Measurements from ENCODE around the gene APLF. TPM values are rescaled to one million over a fixed set of nuclear protein-coding genes. Genes with fewer than 3 reads are reported as not detected.
"Not testable (repeated sequence)": the region's sequence is repeated elsewhere in the genome, so short reads cannot be mapped to it uniquely, and the experiment has no call there.

The APLF gene
- total RNA-seq, 1 experiment from 2014 or later = 3.0 TPM

DNA sequence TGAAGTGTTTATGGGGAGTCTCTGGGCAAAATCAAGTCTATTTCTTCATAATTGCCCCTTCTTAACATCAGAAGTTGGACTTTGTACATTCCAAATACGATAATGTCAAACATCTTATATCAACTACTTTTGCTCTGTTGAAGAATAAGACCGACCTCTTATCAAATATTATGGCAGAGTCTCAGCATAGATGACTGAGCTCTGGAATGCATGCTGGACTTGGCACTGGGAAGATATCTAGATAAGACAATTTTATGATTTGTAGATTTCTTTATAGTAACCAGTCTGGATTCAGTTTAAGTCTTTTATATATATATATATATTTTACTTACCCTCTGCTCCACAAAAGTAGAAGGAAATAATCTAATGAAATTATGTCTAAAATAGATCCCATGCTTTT lies 8.2 kb downstream of the APLF start:
- DNase-seq (ENCODE audit: low read depth) = no peak

DNA sequence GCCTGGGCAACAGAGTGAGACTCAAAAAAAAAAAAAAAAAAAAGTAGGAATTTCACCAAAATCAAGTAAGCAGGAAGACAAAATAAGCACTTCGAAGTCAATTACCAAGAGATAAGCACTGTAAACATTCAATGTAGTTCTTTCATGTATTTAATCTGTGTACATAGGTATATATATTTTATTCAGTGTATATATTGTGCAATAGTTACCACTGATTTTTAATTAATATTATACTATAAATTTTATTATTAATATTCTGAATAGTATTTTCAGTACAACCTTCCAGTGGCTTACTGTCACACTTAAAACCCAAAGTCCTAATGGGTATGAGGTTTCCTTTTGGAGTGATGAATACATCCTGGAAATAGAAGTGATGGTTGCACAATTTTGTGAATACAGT lies 9.1 kb downstream of the APLF start:
- no peak for DNase-seq (ENCODE audit: low read depth)

DNA sequence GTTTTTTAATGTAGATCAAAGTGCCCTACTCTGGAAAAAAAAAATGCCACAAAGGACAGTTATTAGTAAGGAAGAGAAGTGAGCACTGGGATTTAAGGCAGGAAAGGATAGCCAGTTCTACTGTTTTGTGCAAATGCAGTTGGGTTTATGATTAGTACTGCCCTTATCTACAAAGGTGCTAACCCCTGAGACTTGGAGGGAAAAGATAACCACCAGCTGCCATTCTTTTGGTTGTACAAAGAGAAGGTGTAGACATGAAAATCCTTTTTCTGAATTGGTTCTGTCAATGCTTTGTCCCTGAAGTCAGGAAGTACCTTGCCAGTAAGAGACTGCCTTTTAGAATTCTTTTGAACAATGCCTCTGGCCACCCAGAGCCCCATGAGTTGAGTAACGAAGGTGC lies 11.3 kb downstream of the APLF start:
- no peak for DNase-seq (ENCODE audit: low read depth)

DNA sequence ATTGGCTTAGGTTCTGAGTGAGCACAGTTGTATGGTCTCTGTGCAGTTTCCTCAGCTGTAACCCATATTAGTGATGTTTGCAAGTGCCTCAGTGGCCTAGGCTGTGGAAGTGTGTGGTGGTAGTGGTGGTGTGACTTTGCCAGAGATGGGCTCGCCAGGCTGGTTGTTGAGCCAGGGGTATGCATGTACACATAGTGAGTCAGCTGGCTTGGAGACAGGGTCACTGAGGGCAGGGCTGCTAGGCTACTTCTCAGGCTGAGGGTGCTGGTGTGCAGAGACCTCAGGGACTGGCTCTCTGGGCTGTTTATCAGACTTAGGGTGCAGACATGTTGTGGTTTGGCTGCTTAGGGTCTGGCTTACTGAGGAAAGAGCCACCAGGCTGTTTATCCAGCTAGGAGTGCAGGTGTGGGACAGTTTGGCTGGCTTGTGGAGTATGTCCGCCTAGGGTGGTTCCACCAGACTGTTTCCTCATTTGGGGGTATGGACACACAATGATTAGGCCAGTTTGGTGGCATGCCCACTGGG lies 15.0 kb downstream of the APLF start:
- DNase-seq (ENCODE audit: low read depth) = no peak

DNA sequence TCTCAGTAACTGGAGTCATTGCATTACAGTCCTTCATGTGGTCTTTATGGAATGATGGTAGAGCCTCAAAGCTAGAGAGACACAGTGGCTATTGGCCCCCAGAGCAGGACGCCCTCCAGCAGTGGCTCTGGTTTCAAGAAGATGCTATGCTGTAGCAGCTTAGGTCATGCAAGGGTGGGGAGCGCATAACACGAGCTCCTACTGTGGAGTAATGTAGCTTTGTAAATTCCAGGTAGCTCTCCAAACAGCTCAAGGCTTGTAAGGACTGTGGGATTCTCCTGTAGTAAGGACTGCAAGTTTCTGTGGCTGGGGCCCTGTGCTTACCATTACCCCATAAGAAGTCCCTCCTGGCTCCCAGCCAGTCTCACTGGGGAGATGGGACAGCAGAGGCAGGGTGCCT lies 15.6 kb downstream of the APLF start:
- no peak for DNase-seq (ENCODE audit: low read depth)

DNA sequence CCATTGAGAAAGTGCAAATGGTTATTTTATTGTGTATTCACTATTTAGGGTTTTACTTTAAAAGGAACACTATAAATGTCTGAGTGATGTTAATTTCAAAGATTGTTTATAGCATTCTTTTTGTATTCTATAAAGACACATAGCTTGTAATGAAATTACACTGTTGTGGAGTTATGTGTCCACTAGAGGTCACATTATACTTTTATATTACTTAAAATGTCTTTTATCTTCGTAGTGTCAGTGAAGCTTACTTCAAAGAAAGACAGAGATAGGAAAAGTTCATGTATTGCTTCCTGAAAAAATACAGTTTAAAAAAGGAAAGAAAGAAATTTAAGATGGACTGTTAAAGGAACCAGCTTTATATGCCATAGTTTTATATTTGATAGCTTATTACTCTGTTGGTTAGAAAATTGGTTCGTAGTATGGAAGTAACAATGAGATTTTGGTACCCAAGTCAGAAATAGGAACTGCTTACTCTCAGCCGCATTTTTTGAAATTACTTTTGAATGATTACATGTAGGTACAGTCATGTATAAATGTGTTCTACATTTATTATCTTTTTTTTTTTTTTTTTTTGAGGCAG lies 20.5 kb downstream of the APLF start:
- DNase-seq (ENCODE audit: low read depth) = no peak

DNA sequence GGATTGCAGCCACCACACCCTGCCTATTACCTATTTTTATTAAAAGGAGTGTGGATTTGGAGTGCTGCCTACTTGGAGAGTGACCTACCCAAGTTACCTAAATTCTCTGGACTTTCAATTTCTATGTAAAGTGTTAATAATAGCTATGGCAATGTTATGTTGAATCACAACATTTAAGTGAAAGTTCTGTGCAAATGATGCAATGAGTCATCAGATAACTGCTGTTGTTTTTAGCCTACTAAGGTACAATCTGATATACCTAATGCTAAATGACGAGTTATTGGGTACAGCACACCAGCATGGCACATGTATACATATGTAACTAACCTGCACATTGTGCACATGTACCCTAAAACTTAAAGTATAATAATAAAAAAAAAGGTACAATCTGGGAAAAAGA lies 21.2 kb downstream of the APLF start:
- DNase-seq (ENCODE audit: low read depth) = not testable (repeated sequence)

DNA sequence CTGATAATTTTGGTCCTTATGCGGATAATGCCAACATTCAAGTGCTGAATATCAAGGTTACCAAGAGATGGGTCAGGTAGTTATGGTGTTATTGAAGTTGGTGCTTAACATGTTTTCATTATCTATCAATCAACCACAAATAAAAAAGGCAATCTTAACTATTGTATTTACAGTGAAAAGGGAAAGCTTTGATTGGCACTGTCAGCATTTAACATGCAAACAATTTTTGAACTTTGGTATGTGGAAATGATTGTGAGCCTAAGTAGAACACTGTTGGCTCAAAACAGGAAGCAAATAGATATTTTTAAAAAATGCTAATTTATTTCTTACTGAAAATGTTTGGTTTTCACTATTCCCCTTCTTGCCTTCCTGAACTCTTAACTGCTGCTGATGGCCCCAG lies 21.9 kb downstream of the APLF start:
- no peak for DNase-seq (ENCODE audit: low read depth)

DNA sequence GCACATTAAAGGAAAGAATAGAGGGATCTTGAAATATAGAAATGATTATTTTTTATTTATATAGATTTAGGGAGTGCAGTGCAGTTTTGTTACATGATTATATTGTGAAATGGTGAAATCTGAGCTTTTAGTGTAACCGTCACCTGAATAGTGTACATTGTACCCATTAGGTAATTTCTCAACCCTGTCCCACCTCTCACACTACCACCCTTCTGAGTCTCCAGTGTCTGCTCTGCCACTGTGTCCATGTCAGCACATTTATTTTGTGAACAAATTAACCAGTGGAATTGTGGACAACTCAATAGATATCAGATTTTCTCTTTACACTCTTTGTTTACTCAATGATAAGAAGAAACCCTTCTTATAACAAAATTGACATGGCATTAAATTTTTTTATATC lies 24.2 kb downstream of the APLF start:
- no peak for DNase-seq (ENCODE audit: low read depth)

DNA sequence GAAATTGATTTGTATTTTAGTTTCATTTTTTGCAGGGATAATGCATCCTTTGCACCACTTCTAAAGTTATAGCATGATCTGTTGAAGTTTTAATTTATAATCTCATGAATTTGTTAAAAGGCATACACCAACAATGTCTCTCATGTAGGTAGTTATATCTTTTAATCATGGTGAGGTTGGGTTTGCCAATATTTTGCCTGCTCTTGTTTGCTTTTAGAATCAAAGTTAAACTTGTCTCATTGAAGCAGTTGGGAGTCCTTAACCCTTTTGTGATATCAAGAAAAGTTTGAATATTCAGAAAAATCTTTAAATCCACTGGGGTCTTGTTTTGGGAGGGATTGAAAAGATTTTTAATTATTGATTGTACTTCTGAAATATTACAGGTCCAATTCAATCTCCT lies 31.7 kb downstream of the APLF start:
- DNase-seq (ENCODE audit: low read depth) = no peak

DNA sequence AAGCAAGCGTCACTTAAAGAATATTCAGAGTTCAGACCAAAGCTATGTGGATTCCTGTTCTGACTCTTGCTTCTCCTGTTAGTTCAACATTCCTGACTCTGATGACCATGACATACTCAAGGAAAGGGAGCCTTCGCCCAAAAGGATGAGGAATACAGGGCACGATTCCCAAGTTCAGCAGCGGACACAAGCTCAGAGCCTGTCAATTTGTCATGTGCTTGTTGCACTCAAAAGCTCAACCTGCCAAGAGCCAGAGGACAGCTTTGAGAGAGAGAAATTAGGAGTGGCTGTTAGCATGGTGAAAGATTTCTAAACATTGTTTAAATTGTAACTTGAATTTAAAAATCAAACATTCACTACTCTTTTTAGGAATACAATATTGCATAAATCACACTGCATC lies 33.3 kb downstream of the APLF start:
- no peak for DNase-seq (ENCODE audit: low read depth)

DNA sequence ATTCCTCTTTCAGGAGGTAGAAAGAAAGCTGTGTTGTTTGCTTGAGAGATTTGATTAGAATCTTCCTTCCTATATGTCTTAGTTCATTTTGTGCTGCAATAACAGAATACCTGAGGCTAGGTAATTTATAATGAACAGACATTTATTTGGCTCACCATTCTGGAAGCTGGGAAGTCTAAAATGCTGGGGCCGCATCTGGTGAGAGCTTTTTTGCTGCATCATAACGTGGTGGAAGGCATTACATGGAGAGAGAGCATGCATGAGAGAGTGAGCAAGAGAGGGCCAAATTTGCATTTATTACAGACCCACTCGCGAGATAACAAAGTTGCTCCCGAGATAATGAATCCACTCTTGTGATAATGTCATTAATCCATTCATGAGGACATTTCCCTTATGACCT lies 34.4 kb downstream of the APLF start:
- no peak for DNase-seq (ENCODE audit: low read depth)

DNA sequence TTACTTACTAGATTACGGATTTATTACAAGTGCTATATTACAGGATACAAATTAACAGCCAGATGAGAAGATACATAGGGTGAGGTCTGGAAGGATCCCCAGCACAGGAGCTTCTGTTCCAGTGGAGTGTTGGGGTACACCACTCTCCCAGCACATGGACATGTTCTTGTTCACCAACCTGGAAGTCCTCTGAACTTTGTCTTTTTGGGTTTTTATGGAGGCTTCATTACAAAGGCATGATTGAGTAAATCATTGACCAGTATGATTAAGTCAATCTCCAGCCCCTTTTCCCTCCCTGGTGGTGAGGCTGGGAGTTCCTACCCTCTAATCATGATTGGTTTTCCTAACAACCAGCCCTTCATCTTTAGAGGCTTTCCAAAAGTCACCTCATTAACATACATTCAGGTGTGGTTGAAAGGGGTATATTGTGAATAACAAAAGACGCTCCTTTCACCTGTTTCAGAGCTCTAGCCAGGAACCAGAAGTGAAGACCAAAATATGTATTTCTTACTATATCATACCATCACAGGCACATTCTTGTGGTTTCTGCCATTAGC lies 38.3 kb downstream of the APLF start:
- no peak for DNase-seq (ENCODE audit: low read depth)

DNA sequence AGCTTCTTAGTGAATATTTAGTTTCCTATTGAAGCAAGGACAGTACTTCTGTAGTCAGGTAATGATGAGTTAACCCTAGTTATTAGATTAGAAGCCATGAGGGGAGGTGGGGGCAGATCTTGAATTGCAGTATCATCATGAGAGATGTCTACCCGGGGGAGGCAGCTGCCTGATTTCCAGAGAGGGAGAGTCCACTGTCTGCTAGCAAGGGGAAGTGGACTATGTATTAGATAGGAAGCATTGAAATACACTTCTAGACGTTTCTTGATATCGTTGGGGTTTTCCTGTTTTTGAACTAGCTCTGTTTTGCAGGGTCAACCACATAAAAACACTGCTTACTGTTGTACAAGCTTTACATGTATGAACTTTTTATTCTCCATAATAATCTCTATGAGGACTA lies 38.8 kb downstream of the APLF start:
- DNase-seq (ENCODE audit: low read depth) = no peak

DNA sequence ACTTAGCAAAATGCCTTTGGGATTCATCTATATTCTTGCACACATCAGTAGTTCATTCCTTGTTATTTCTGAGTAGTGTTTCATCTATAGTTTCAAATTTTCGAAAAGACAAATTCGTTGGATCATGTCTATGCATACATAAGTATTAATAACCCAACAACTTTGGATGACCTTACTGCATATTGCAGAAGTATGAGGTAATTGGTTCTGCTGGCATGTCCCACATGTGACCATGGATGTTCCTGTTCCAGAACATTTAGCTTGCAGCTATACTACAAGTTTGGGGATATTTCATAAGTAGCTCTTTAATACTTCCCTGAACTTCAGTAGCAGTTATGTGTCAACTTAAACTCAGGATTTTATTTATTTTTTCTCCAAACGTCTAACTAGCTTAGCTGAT lies 44.9 kb downstream of the APLF start:
- no peak for DNase-seq (ENCODE audit: low read depth)

DNA sequence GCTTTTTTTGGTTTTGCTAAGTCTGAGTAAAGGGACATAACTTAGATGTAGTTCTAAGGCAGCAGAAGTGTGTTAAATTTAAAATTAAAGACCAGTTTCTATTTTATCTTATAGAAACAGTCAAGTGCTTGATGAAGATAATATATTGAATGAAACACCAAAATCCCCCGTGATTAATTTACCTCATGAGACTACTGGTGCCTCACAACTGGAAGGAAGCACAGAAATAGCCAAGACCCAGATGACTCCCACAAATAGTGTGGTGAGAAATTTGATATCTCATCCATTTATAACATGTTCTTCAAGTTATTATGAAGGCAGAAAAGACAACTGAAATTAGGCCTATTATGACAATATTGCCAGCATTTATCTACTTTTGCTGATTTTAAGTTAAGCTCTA lies 45.6 kb downstream of the APLF start:
- no peak for DNase-seq (ENCODE audit: low read depth)

DNA sequence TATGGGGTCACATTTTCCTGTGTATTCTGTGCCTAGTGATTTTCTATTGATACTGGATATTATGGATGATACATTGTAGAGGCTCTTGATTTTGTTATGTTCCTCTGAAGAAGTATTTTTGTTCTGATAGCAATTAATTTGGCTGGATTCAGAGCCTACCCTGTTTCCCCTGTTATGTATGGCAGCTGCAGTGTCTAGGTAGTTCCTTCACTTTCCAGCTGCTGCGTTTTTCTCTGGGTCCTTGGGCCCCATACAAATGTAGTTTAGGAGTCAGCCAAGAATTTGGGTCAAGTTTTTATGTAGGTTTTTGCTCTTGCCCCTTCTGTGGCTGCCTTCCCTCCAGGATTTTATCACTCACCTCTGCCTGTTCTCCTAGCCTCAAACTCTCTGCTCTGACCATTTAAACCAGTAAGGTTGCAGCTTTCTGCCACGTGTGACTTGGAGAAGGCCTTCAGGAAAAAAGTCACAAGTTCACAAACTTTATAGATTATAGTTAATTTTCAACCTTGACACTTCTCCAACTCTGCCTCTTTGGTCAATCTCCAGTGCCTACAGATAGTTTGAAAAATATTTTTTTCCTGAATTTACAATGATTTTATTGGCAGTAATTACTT lies 47.0 kb downstream of the APLF start:
- DNase-seq (ENCODE audit: low read depth) = no peak

DNA sequence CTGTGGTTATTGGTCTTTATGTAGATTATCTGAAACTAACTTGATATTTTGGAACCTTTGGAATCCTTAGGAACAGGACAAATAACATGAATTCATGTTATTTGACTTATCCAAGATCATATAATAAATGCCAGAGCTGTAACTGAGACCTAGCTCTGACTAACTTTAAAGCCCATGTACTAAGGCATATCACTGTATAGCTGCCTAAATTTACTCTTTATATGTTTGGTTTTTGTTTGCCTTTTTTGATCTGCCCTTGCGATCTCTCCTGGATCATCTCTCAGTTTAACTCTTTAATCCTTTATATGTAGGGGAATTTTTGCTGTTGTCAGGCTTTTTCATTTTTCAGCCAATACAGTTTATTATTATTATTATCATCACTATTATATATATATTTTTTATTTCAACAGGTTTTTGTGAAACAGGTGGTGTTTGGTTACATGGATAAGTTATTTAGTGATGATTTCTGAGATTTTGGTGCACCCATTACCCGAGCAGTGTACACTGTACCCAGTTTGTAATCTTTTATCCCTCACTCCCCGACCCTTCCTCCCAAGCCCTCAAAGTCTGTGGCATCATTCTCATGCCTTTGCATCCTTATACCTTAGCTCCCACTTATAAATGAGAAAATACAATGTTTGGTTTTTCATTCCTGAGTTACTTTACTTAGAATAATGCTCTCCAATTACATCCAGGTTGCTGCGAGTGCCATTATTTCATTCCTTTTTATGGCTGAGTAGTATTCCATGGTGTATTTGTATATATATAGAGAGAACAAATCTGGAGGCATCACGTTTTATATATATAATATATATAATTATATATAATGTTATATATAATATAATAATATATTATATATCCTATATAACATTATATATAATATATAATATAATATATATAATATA lies 48.9 kb downstream of the APLF start:
- DNase-seq (ENCODE audit: low read depth) = no peak

DNA sequence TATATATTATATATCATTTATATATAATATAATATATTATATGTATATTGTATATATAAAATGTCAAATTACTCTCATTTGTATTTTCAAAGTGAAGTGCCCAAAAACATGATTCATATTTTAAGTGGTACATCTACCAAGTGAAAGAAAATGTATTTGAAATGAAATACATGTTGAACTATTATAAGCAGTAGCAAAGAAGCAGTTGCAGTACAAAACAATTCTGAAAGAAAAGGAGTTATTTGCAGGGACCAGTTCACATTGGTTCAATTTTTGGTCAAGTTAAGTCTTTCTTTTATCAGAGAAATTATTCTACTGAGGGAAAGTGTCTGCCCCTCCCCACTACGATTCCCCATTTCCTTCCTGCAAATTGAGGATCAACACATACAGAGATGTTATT lies 51.9 kb downstream of the APLF start:
- DNase-seq (ENCODE audit: low read depth) = no peak

DNA sequence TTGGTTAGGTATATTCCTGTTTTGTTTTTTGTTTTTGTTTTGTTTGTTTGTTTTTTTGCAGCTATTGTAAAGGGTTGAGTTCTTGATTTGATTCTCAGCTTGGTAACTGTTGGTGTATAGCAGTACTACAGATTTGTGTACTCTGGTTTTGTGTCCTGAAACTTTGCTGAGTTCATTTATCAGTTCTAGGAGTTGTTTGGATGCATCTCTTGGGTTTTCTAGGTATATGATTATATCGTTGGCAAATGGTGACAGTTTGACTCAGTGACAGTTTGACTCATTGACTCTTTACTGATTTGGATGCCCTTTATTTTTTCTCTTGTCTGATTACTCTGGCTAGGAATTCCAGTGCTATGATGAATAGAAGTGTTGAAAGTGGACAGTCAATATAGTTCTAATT lies 53.7 kb downstream of the APLF start:
- DNase-seq (ENCODE audit: low read depth) = no peak

DNA sequence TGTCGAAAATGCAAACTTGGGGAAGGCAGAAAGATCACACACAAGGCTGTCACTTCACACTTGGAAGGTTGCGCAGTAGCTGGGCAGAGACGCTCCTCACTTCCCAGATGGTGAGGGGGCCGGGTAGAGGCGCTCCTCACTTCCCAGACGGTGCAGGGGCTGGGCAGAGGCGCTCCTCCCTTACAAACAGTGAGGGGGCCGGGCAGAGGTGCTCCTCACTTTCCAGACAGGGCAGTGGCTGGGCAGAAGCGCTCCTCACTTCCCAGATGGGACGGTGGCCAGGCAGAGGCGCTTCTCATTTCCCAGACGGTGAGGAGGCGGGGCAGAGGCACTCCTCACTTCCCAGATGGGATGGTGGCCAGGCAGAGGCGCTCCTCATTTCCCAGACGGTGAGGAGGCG lies 59.6 kb downstream of the APLF start:
- not testable (repeated sequence) for DNase-seq (ENCODE audit: low read depth)

DNA sequence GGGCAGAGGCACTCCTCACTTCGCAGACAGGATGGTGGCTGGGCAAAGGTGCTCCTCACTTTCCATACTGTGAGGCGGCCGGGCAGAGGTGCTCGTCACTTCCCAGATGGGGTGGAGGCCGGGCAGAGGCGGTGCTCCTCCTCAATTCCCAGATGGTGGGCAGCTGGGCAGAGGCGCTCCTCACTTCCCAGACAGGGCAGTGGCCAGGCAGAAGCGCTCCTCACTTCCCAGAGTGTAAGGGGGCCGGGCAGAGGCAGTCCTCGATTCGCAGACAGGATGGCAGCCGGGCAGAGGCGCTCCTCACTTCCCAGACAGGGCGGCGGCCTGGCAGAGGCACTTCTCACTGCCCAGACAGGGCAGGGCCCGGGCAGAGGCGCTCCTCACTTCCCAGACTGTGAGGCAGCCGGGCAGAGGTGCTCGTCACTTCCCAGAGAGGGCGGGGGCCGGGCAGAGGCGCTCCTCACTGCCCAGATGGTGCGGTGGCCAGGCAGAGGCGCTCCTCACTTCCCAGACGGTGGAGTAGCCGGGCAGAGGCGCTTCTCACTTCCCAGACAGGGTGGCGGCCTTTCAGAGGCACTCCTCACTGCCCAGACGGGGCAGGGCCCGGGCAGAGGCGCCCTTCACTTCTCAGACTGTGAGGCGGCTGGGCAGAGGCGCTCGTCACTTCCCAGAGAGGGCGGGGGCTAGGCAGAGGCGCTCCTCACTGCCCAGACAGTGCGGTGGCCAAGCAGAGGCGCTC lies 60.1 kb downstream of the APLF start:
- not testable (repeated sequence) for DNase-seq (ENCODE audit: low read depth)

Measured in Daoy (cell line).